Heart left ventricle (tissue), 16 donors: Measurements from ENCODE around the gene EHD4. TPM values are rescaled to one million over a fixed set of nuclear protein-coding genes. Genes with fewer than 3 reads are reported as not detected.

Experiments used
- ATAC-seq, 4 donors: fragments of 200-7000 bp; cut with Tn5 transposase; one replicate each; pipeline ENCODE4 v1.9.1; 2020 to 2022; ENCODE audit warnings: moderate library complexity in 4 of 4, mild to moderate bottlenecking in 3 of 4, moderate number of reproducible peaks in 1 of 4
- DNase-seq, 5 donors: peaks; one replicate each; pipeline ENCODE4 v3.0.0-alpha.2; 2020
- H3K27ac ChIP-seq, 12 donors: fragments of 200-600 bp; sonication (generic) in 4 of 12; one replicate each; pipeline versions ENCODE4 v1.5.0 to v1.8.0; 2016 to 2022; ENCODE audit warnings: mild to moderate bottlenecking in 2 of 12
- H3K27me3 ChIP-seq, 9 donors: fragments of 200-600 bp; sonication (generic) in 2 of 9; one replicate each; pipeline versions ENCODE4 v1.5.1 to v1.8.0; 2016 to 2022; ENCODE audit warnings: mild to moderate bottlenecking in 3 of 9
- H3K36me3 ChIP-seq, 9 donors: fragments of 200-600 bp; sonication (generic) in 2 of 9; one replicate each; pipeline versions ENCODE4 v1.5.0 to v1.8.0; 2018 to 2022; ENCODE audit warnings: mild to moderate bottlenecking in 2 of 9
- H3K4me1 ChIP-seq, 12 donors: fragments of 200-600 bp; sonication (generic) in 4 of 12; one replicate each; pipeline versions ENCODE4 v1.5.0 to v1.8.0; 2016 to 2022; ENCODE audit warnings: mild to moderate bottlenecking in 3 of 12
- H3K4me3 ChIP-seq, 12 donors: fragments of 200-600 bp; sonication (generic) in 4 of 12; one replicate each; pipeline versions ENCODE4 v1.5.0 to v1.8.0; 2017 to 2022; ENCODE audit warnings: mild to moderate bottlenecking in 9 of 12, moderate library complexity in 4 of 12
- H3K9me3 ChIP-seq, 12 donors: fragments of 200-600 bp; sonication (generic) in 4 of 12; one replicate each; pipeline versions ENCODE4 v1.5.0 to v1.8.0; 2016 to 2022; ENCODE audit warnings: mild to moderate bottlenecking in 1 of 12
- POLR2A ChIP-seq, 2 donors: fragments of 450-650 bp; IDR thresholded peaks; one replicate each; pipeline ENCODE4 v1.6.1; 2017; ENCODE audit warnings: antibody characterized with exemption in 2 of 2, mild to moderate bottlenecking in 2 of 2, moderate library complexity in 2 of 2
- WGBS, 4 donors: extraction: QIAGEN DNeasy Blood & Tissue Kit in 2 of 4; methylation state at CpG; one replicate each; pipeline versions ENCODE4 v1.1.5 to v1.1.7; 2013 to 2018; 5-methylcytosine and 5-hydroxymethylcytosine counted together
- intact Hi-C, 10 donors: fragments of 100-400 bp; cut with DNase I; formaldehyde crosslinking; loops; one replicate each; pipeline versions ENCODE4 v1.11.1 to v1.14.2; 2022
- microRNA-seq, 4 donors: library from miRNA; unstranded; fragments of <30 nt; microRNA quantifications; one replicate each; pipeline versions ENCODE4 to v1.2.0, GENCODE V29; 2017 to 2020
- polyA plus RNA-seq, 2 donors: library from polyadenylated mRNA; stranded (reverse); fragments of 200-250 nt; gene quantifications; one replicate each; pipeline ENCODE4 v1.2.3, GENCODE V29; 2013
- total RNA-seq, 9 donors: library from RNA; depleted of rRNA in 2 of 9; stranded (reverse); fragments of >200 nt in 2 of 9; fragmentation: NEBNext Ultra II Directional in 3 of 9; extraction: Animal tissue kit (Norgen Biotek cat#: 25700) in 3 of 9; gene quantifications; one replicate each; pipeline versions ENCODE4 v1.1.0 to v1.2.4, GENCODE V29; 2016 to 2023
- TF ChIP-seq, protein P1 (sequence below), 12 donors: fragments of 200-600 bp; sonication (generic) in 4 of 12; IDR thresholded peaks; one replicate each; pipeline versions ENCODE4 v1.5.0 to v1.8.0; 2018 to 2022; ENCODE audit warnings: antibody characterized with exemption in 12 of 12, mild to moderate bottlenecking in 5 of 12
- donor health status: ischemic (EF 13 %, LVEDD 7.1; RV severe dilation, severe dysfunction).
- donor health status: healthy with polysubstance abuse.
- donor health status: DM: no; HTN: yes; CAD: no.
- donor health status: DM: no; HTN: no; CAD: no.
- donor health status: ischemic (EF 25% LVEDD 6.9; RV normal size, moderate dysfunction).
- donor health status: ischemic (EF 25% LVEDD 5.7; RV mildly dilated, moderate dysfunction).
- donor health status: healthy.
- donor health status: DM: yes; HTN: yes; CAD: no.
- donor health status: ischemic (EF 35%, LVEDD 5.7; RV mildly dilated, moderate dysfunction).
- donor health status: nonischemic (EF 11% LVEDD 7.7; RV severe dilation, severe dysfunction).
- donor health status: DM: yes; HTN: yes; CAD: no.
- donor health status: PGD.
- donor health status: ischemic (EF 29% LVEDD 5.4; RV normal size, mild dysfunction).
- donor health status: nonischemic (EF 23%, LVEDD 6.1; RV moderate dilation, normal function).

EHD4 gene
- total and polyA plus RNA-seq, 11 donors, result 25.6 to 70.8 (median 43.9) TPM

GRCh38 chr15:41847981-41848380 lies 124.4 kb downstream of the EHD4 start:
- Histone ChIP-seq H3K9me3 (no peaks in the 10 kb centered on the region), H3K4me1 (no peaks in the 10 kb centered on the region), H3K27ac (no peak overlapping the region), H3K36me3 (peaks cover 0 to 58% (median 39%) of the 10 kb centered on the region in 9 donors), H3K4me3 (no peak overlapping the region), H3K27me3 (no peaks in the 10 kb centered on the region)
- 87 to 95% (median 92%) methylated on average over 8 to 9 of the region's 9 CpGs for WGBS, 4 donors
- ATAC-seq, result no peak
- no peak for DNase-seq
- intact Hi-C loops, result no loop called here
- no peak for TF ChIP-seq POLR2A (IDR thresholded peaks at IDR 0.05)
- TF ChIP-seq, protein P1, sequence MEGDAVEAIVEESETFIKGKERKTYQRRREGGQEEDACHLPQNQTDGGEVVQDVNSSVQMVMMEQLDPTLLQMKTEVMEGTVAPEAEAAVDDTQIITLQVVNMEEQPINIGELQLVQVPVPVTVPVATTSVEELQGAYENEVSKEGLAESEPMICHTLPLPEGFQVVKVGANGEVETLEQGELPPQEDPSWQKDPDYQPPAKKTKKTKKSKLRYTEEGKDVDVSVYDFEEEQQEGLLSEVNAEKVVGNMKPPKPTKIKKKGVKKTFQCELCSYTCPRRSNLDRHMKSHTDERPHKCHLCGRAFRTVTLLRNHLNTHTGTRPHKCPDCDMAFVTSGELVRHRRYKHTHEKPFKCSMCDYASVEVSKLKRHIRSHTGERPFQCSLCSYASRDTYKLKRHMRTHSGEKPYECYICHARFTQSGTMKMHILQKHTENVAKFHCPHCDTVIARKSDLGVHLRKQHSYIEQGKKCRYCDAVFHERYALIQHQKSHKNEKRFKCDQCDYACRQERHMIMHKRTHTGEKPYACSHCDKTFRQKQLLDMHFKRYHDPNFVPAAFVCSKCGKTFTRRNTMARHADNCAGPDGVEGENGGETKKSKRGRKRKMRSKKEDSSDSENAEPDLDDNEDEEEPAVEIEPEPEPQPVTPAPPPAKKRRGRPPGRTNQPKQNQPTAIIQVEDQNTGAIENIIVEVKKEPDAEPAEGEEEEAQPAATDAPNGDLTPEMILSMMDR (IDR thresholded peaks at IDR 0.05), result no peak

- intact Hi-C loops, result no loop called here
Measured at GRCh38 chr15:41847206-41847605, 125.2 kb downstream of the EHD4 start.

More at GRCh38 chr15:41847206-41847605, 125.2 kb downstream of the EHD4 start:
- Histone ChIP-seq H3K27ac (no peak overlapping the region), H3K9me3 (no peaks in the 10 kb centered on the region), H3K27me3 (no peaks in the 10 kb centered on the region), H3K4me1 (no peaks in the 10 kb centered on the region), H3K4me3 (no peak overlapping the region), H3K36me3 (peaks cover 0 to 63% (median 39%) of the 10 kb centered on the region in 9 donors)
- WGBS, 4 donors, result 89 to 94% (median 91%) methylated on average over 14 of the region's 14 CpGs
- no peak for DNase-seq
- ATAC-seq, result no peak
- TF ChIP-seq POLR2A (IDR thresholded peaks at IDR 0.05), result no peak
- TF ChIP-seq, protein P1 (IDR thresholded peaks at IDR 0.05), result no peak

Small RNA genes lying within 50 kb of the gene (microRNA-seq; reads per million reads assigned to microRNA genes)
- gene MIR4310, result 0 reads per million in 4 donors

Other genes with a start within 250 kb of the EHD4 start
- 10 to 100 TPM; 12.0 to 20.5 (median 14.8) TPM for gene MAPKBP1, start 198.1 kb downstream of the EHD4 start, total RNA-seq
- gene MAPKBP1, start 198.1 kb downstream of the EHD4 start, polyA plus RNA-seq, result 10 to 100 TPM in 1 of 2 donors, 1 to 10 TPM in 1; 6.3 to 17.0 TPM
- 10 to 100 TPM in 6 of 9 donors, 1 to 10 TPM in 3; 5.4 to 17.9 (median 11.8) TPM for gene JMJD7, start 144.5 kb downstream of the EHD4 start, total RNA-seq
- 10 to 100 TPM in 1 of 2 donors, 1 to 10 TPM in 1; 7.3 to 20.6 TPM for gene JMJD7, start 144.5 kb downstream of the EHD4 start, polyA plus RNA-seq
- 1 to 10 TPM in 7 of 9 donors, under 1 TPM in 2; 0.38 to 6.0 (median 2.8) TPM for gene PLA2G4B, start 133.7 kb downstream of the EHD4 start, total RNA-seq
- gene PLA2G4B, start 133.7 kb downstream of the EHD4 start, polyA plus RNA-seq, result 1 to 10 TPM; 1.4 to 4.1 TPM
- 1 to 10 TPM in 8 of 9 donors, under 1 TPM in 1; 0.31 to 5.6 (median 1.7) TPM for gene SPTBN5, start 78.5 kb downstream of the EHD4 start, total RNA-seq
- gene SPTBN5, start 78.5 kb downstream of the EHD4 start, polyA plus RNA-seq, result 1 to 10 TPM; 1.3 to 3.2 TPM
- 1 to 10 TPM in 1 of 9 donors, under 1 TPM in 3, not detected in 5; 0.05 to 1.1 (median 0.05) TPM for gene PLA2G4E, start 48.5 kb upstream of the EHD4 start, total RNA-seq
- gene PLA2G4E, start 48.5 kb upstream of the EHD4 start, polyA plus RNA-seq, result under 1 TPM in 1 of 2 donors, not detected in 1; 0.01 TPM
- not detected for gene PLA2G4D, start 122.0 kb upstream of the EHD4 start, total RNA-seq
- not detected for gene PLA2G4D, start 122.0 kb upstream of the EHD4 start, polyA plus RNA-seq
- gene PLA2G4F, start 184.1 kb upstream of the EHD4 start, total RNA-seq, result 1 to 10 TPM in 6 of 9 donors, under 1 TPM in 3; 0.09 to 9.0 (median 1.4) TPM
- 1 to 10 TPM in 1 of 2 donors, under 1 TPM in 1; 0.10 to 3.2 TPM for gene PLA2G4F, start 184.1 kb upstream of the EHD4 start, polyA plus RNA-seq
- 10 to 100 TPM; 37.1 to 59.9 (median 48.2) TPM for gene VPS39, start 235.7 kb upstream of the EHD4 start, total RNA-seq
- 10 to 100 TPM; 33.8 to 33.9 TPM for gene VPS39, start 235.7 kb upstream of the EHD4 start, polyA plus RNA-seq